Fibroblast of lung (primary cell): ENCODE data around the gene ZNF319. TPM values are rescaled to one million over a fixed set of nuclear protein-coding genes. Genes with fewer than 3 reads are reported as not detected.
"Not testable (repeated sequence)": the region's sequence is repeated elsewhere in the genome, so short reads cannot be mapped to it uniquely, and the experiment has no call there.

ENCODE experiments used
- DNase-seq, 2 donors: peaks; one replicate each; pipeline versions ENCODE4 v3.0.0 to v3.0.0-alpha.2; 2010; ENCODE audit warnings: low read depth in 2 of 2
- H2AFZ ChIP-seq: 2 replicates; pipeline ENCODE4 v1.5.1; 2012; ENCODE audit warnings: low read length, control low read depth, inconsistent platforms
- H3K27ac ChIP-seq: 2 replicates; pipeline ENCODE4 v1.5.1; 2011; ENCODE audit warnings: low read length, control low read depth; ENCODE audit not compliant: insufficient read depth
- H3K27me3 ChIP-seq: 2 replicates; pipeline ENCODE4 v1.5.1; 2011; ENCODE audit warnings: mild to moderate bottlenecking, low read length; ENCODE audit not compliant: control insufficient read depth, insufficient read depth
- H3K36me3 ChIP-seq: 2 replicates; pipeline ENCODE4 v1.5.1; 2011; ENCODE audit warnings: low read length; ENCODE audit not compliant: control insufficient read depth, insufficient read depth
- H3K4me1 ChIP-seq: 2 replicates; pipeline ENCODE4 v1.5.1; 2011; ENCODE audit warnings: low read length; ENCODE audit not compliant: control insufficient read depth, insufficient read depth; ENCODE audit errors: extremely low read depth
- H3K4me2 ChIP-seq: 2 replicates; pipeline ENCODE4 v1.5.1; 2011; ENCODE audit warnings: low read length, control low read depth; ENCODE audit not compliant: insufficient read depth; ENCODE audit errors: extremely low read depth
- H3K4me3 ChIP-seq, 4 experiments: fragments of 200-600 bp in 1 of 4; sonication (generic) in 1 of 4; replicated peaks in 1 of 4; 2 replicates each; pipeline ENCODE4 v1.5.1; 2011 to 2016; ENCODE audit warnings: low read length in 4 of 4, low read depth in 3 of 4, mild to moderate bottlenecking in 3 of 4, control low read depth in 2 of 4, inconsistent platforms in 1 of 4, mixed read lengths in 1 of 4; ENCODE audit not compliant: insufficient read depth in 1 of 4; ENCODE audit errors: control extremely low read depth in 1 of 4
- H3K79me2 ChIP-seq: 2 replicates; pipeline ENCODE4 v1.5.1; 2012; ENCODE audit warnings: mild to moderate bottlenecking, low read length, inconsistent platforms; ENCODE audit not compliant: control insufficient read depth, insufficient read depth
- H3K9ac ChIP-seq: 2 replicates; pipeline ENCODE4 v1.5.1; 2011; ENCODE audit warnings: mild to moderate bottlenecking, low read length, control low read depth; ENCODE audit not compliant: insufficient read depth
- H3K9me3 ChIP-seq: 2 replicates; pipeline ENCODE4 v1.5.1; 2012; ENCODE audit warnings: low read depth, low read length; ENCODE audit not compliant: control insufficient read depth, insufficient read depth
- H4K20me1 ChIP-seq: 2 replicates; pipeline ENCODE4 v1.5.1; 2011; ENCODE audit warnings: low read length; ENCODE audit not compliant: control insufficient read depth, insufficient read depth; ENCODE audit errors: extremely low read depth
- EZH2 ChIP-seq: IDR thresholded peaks from 2 replicates; pipeline ENCODE4 v1.5.1; 2012; ENCODE audit warnings: low read length, control low read depth, mild to moderate bottlenecking; ENCODE audit errors: missing control alignments
- polyA plus RNA-seq, 2 donors: library from polyadenylated mRNA; depleted of rRNA in 1 of 2; stranded (reverse) in 1 of 2; unstranded in 1 of 2; fragments of >200 nt; gene quantifications; 2 replicates each; pipeline ENCODE4 v1.2.1, GENCODE V29; 2011 to 2012; ENCODE audit warnings: missing spikeins in 1 of 2
- total RNA-seq: library from RNA; depleted of rRNA; stranded (reverse); fragments of >200 nt; gene quantifications from 2 replicates; pipeline ENCODE4 v1.2.1, GENCODE V29; 2014
- TF ChIP-seq, protein P1 (sequence below), 2 donors: IDR thresholded peaks in 1 of 2; conservative IDR thresholded peaks in 1 of 2; 1 replicate in 1 of 2; 2 replicates in 1 of 2; pipeline ENCODE4 v1.5.1; 2011 to 2012; ENCODE audit warnings: low read length in 2 of 2, control low read depth in 1 of 2, inconsistent platforms in 1 of 2, low read depth in 1 of 2, mild to moderate bottlenecking in 1 of 2

The ZNF319 gene
- total and polyA plus RNA-seq, 2 donors (not counting 1 experiment from before 2014, with no cell fraction given): 2.6 to 4.1 TPM

DNA sequence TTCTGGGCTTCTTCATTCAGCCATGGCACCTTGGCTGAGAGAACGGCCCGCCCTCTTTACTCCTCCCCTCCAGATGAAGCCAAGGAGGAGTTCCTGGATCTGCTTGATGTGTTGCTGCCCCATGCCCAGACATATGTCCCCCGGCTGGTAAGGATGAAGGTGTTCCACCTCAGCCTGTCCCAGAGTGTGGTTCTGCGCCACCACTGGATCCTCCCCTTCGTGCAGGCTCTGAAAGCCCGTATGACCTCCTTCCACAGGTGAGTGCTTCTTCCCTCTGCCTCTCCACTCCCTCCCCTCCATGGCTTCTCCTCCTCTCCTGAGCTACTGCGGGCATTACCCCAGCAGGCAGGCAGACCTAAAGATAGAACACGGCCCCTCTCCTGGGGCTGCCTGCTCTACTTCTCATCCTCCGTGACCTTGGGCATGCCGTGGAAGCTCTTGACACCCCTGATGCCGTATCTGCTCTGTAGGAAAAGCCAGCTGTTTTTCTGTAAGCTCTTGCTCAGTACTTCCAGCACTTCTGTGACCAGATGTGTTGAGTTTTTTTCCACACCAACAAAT is 9.5 kb upstream of the ZNF319 start:
- TF ChIP-seq, protein P1, sequence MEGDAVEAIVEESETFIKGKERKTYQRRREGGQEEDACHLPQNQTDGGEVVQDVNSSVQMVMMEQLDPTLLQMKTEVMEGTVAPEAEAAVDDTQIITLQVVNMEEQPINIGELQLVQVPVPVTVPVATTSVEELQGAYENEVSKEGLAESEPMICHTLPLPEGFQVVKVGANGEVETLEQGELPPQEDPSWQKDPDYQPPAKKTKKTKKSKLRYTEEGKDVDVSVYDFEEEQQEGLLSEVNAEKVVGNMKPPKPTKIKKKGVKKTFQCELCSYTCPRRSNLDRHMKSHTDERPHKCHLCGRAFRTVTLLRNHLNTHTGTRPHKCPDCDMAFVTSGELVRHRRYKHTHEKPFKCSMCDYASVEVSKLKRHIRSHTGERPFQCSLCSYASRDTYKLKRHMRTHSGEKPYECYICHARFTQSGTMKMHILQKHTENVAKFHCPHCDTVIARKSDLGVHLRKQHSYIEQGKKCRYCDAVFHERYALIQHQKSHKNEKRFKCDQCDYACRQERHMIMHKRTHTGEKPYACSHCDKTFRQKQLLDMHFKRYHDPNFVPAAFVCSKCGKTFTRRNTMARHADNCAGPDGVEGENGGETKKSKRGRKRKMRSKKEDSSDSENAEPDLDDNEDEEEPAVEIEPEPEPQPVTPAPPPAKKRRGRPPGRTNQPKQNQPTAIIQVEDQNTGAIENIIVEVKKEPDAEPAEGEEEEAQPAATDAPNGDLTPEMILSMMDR (conservative IDR thresholded peaks at IDR 0.05 in 1 of 2, IDR thresholded peaks at IDR 0.05 in 1 of 2; ENCODE audit: low read depth in 1 of 2, low read length in 2 of 2): no peak
- TF ChIP-seq EZH2: no peak
- no peaks in the 10 kb centered on the region for H3K79me2 ChIP-seq
- H3K4me3 ChIP-seq: no peak overlapping the region
- no peak overlapping the region for H3K4me2 ChIP-seq
- H3K9ac ChIP-seq: no peak overlapping the region
- H3K36me3 ChIP-seq: peaks cover 8% of the 10 kb centered on the region
- no peak overlapping the region for H2AFZ ChIP-seq
- no peaks in the 10 kb centered on the region for H3K9me3 ChIP-seq
- no peaks in the 10 kb centered on the region for H4K20me1 ChIP-seq
- no peaks in the 10 kb centered on the region for H3K27me3 ChIP-seq
- H3K4me1 ChIP-seq: peaks cover 2% of the 10 kb centered on the region
- H3K27ac ChIP-seq: no peak overlapping the region
- DNase-seq: no peak

- not testable (repeated sequence) for H3K27ac ChIP-seq, H3K4me2 ChIP-seq, H3K27me3 ChIP-seq, H2AFZ ChIP-seq, H3K36me3 ChIP-seq, H3K9me3 ChIP-seq, H3K4me1 ChIP-seq, H4K20me1 ChIP-seq, H3K4me3 ChIP-seq, H3K9ac ChIP-seq, H3K79me2 ChIP-seq
- peak in 1 of 2 donors; percentile 38 for DNase-seq
Measured at GRCh38 chr16:58004736-58005135, 4.3 kb upstream of the ZNF319 start.

GRCh38 chr16:58002936-58003335 is 2.5 kb upstream of the ZNF319 start:
- no peak overlapping the region for H3K9ac ChIP-seq
- no peaks in the 10 kb centered on the region for H4K20me1 ChIP-seq
- H3K9me3 ChIP-seq: no peaks in the 10 kb centered on the region
- H2AFZ ChIP-seq: no peak overlapping the region
- H3K4me1 ChIP-seq: peaks cover 2% of the 10 kb centered on the region
- no peaks in the 10 kb centered on the region for H3K36me3 ChIP-seq
- H3K79me2 ChIP-seq: peaks cover 3% of the 10 kb centered on the region
- no peak for TF ChIP-seq EZH2
- TF ChIP-seq, protein P1 (conservative IDR thresholded peaks at IDR 0.05 in 1 of 2, IDR thresholded peaks at IDR 0.05 in 1 of 2; ENCODE audit: low read depth in 1 of 2, low read length in 2 of 2): no peak
- no peak for DNase-seq
- no peak overlapping the region for H3K27ac ChIP-seq
- H3K4me3 ChIP-seq: no peak overlapping the region
- H3K27me3 ChIP-seq: no peaks in the 10 kb centered on the region
- H3K4me2 ChIP-seq: no peak overlapping the region
